SK-N-SH (cell line): ENCODE results near the gene CTBP1.

Experiments
- EP300 ChIP-seq, 2 experiments: IDR thresholded peaks; 2 replicates each; pipeline versions ENCODE4 v1.4.0 to v1.6.1; 2012; ENCODE audit warnings: borderline replicate concordance in 1 of 2, low read depth in 1 of 2, low read length in 1 of 2
- FOSL2 ChIP-seq: IDR thresholded peaks from 2 replicates; pipeline ENCODE4 v1.4.0; 2012; ENCODE audit warnings: low read depth, mild to moderate bottlenecking, moderate library complexity, borderline replicate concordance
- GABPA ChIP-seq: IDR thresholded peaks from 2 replicates; pipeline ENCODE4 v1.4.0; 2012; ENCODE audit warnings: low read depth, mild to moderate bottlenecking
- JUND ChIP-seq: IDR thresholded peaks from 2 replicates; pipeline ENCODE4 v1.4.0; 2012
- RAD21 ChIP-seq: IDR thresholded peaks from 2 replicates; pipeline ENCODE4 v1.6.1; 2012; ENCODE audit warnings: mild to moderate bottlenecking, low read length
- RCOR1 ChIP-seq: fragments of 150-350 bp; IDR thresholded peaks from 2 replicates; pipeline ENCODE4 v1.6.1; 2017; ENCODE audit warnings: antibody characterized with exemption, low read length
- SMC3 ChIP-seq: IDR thresholded peaks from 2 replicates; pipeline ENCODE4 v1.6.1; 2012; ENCODE audit warnings: low read depth, low read length, improper control_type of control experiment
- YY1 ChIP-seq: IDR thresholded peaks from 2 replicates; pipeline ENCODE4 v1.4.0; 2012; ENCODE audit warnings: low read depth, mild to moderate bottlenecking
- TF ChIP-seq, protein P1 (sequence below): fragments of 200-600 bp; sonication (generic); IDR thresholded peaks from 2 replicates; pipeline ENCODE4 v1.6.1; 2017; ENCODE audit warnings: antibody characterized with exemption, mild to moderate bottlenecking, moderate library complexity
- TF ChIP-seq, protein P2 (sequence below): IDR thresholded peaks from 2 replicates; pipeline ENCODE4 v1.6.1; 2012; ENCODE audit warnings: mild to moderate bottlenecking, low read depth, low read length, moderate library complexity
- TF ChIP-seq, protein P3 (sequence below): IDR thresholded peaks from 2 replicates; pipeline ENCODE4 v1.4.0; 2012; ENCODE audit warnings: low read depth

DNA sequence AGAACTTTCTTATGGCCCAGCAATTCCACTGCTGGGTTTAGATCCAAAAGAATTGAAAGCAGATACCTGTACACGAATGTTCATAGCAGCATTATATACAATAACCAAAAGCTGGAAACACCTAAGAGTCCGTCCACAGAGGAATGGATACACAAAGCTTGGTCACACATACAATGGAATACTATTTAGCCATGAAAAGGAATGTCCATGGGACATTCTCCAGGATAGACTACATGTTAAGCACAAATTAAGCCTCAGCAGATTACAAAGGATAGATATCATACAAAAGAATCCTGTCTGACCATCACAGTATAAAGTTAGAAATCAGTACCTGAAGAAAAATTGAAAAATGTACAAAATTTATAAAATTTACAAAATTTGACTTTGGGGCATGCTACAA, 28.1 kb upstream of the CTBP1 start:
- TF ChIP-seq, protein P1, sequence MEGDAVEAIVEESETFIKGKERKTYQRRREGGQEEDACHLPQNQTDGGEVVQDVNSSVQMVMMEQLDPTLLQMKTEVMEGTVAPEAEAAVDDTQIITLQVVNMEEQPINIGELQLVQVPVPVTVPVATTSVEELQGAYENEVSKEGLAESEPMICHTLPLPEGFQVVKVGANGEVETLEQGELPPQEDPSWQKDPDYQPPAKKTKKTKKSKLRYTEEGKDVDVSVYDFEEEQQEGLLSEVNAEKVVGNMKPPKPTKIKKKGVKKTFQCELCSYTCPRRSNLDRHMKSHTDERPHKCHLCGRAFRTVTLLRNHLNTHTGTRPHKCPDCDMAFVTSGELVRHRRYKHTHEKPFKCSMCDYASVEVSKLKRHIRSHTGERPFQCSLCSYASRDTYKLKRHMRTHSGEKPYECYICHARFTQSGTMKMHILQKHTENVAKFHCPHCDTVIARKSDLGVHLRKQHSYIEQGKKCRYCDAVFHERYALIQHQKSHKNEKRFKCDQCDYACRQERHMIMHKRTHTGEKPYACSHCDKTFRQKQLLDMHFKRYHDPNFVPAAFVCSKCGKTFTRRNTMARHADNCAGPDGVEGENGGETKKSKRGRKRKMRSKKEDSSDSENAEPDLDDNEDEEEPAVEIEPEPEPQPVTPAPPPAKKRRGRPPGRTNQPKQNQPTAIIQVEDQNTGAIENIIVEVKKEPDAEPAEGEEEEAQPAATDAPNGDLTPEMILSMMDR, result no peak
- no peak for TF ChIP-seq GABPA
- TF ChIP-seq, protein P2, sequence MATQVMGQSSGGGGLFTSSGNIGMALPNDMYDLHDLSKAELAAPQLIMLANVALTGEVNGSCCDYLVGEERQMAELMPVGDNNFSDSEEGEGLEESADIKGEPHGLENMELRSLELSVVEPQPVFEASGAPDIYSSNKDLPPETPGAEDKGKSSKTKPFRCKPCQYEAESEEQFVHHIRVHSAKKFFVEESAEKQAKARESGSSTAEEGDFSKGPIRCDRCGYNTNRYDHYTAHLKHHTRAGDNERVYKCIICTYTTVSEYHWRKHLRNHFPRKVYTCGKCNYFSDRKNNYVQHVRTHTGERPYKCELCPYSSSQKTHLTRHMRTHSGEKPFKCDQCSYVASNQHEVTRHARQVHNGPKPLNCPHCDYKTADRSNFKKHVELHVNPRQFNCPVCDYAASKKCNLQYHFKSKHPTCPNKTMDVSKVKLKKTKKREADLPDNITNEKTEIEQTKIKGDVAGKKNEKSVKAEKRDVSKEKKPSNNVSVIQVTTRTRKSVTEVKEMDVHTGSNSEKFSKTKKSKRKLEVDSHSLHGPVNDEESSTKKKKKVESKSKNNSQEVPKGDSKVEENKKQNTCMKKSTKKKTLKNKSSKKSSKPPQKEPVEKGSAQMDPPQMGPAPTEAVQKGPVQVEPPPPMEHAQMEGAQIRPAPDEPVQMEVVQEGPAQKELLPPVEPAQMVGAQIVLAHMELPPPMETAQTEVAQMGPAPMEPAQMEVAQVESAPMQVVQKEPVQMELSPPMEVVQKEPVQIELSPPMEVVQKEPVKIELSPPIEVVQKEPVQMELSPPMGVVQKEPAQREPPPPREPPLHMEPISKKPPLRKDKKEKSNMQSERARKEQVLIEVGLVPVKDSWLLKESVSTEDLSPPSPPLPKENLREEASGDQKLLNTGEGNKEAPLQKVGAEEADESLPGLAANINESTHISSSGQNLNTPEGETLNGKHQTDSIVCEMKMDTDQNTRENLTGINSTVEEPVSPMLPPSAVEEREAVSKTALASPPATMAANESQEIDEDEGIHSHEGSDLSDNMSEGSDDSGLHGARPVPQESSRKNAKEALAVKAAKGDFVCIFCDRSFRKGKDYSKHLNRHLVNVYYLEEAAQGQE, result no peak
- TF ChIP-seq SMC3, result no peak
- TF ChIP-seq, protein P3, sequence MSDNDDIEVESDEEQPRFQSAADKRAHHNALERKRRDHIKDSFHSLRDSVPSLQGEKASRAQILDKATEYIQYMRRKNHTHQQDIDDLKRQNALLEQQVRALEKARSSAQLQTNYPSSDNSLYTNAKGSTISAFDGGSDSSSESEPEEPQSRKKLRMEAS, result no peak
- no peak for TF ChIP-seq YY1
- TF ChIP-seq RAD21, result no peak
- TF ChIP-seq FOSL2, result no peak
- no peak for TF ChIP-seq EP300 (IDR thresholded peaks at IDR 0.05; ENCODE audit: borderline replicate concordance in 1 of 2, low read depth in 1 of 2, low read length in 1 of 2)
- TF ChIP-seq RCOR1, result no peak
- TF ChIP-seq JUND, result no peak
